ENCODE data around the gene UFSP1. TPM values are rescaled to one million over a fixed set of nuclear protein-coding genes. Genes with fewer than 3 reads are reported as not detected.

UFSP1 gene
- total RNA-seq, 3 donors from 2014 or later (not counting 1 experiment from before 2014, with no cell fraction given) = 1.0 to 1.9 (median 1.3) TPM

- H3K27me3 Mint-ChIP-seq (ENCODE audit: low read depth in 2 of 2) = no peaks in the 10 kb centered on the region
- H3K4me1 Mint-ChIP-seq = peaks cover 30 to 43% of the 10 kb centered on the region in 2 donors
Measured at GRCh38 chr7:100874577-100875355, 14.7 kb downstream of the UFSP1 start, which contains the start of gene SRRT. Gene SRRT, plus strand, starts transcription at chr7:100875103. Its CDS starts 488 bp downstream, at chr7:100875591.

GRCh38 chr7:100874300-100874576, 15.3 kb downstream of the UFSP1 start:
- no peaks in the 10 kb centered on the region for H3K36me3 Mint-ChIP-seq
- peaks cover 0 to 2% of the 10 kb centered on the region in 2 donors for H3K9me3 Mint-ChIP-seq
- Histone ChIP-seq H3K4me1 (ENCODE audit: control insufficient read depth, insufficient read depth, low read length) (peaks cover 28% of the 10 kb centered on the region), H3K27ac (ENCODE audit: low read length) (peak overlapping the region; percentile 91), H3K27me3 (ENCODE audit: control insufficient read depth, insufficient read depth, low read length) (no peaks in the 10 kb centered on the region), H3K9me3 (ENCODE audit: control insufficient read depth, insufficient read depth, low read length) (no peaks in the 10 kb centered on the region), H3K36me3 (ENCODE audit: control insufficient read depth, insufficient read depth, low read length) (peaks cover 9% of the 10 kb centered on the region), H3K4me3 (ENCODE audit: low read length) (peak overlapping the region; percentile 65)
- DNase-seq = no peak
- intact Hi-C loops (cut with micrococcal nuclease) = loop anchor here (2.0 kb wide), 1 partner anchor 15 kb away; the partner anchor contains the start of gene UFSP1
- WGBS (ENCODE audit: insufficient coverage) = 83% methylated on average over 8 of the region's 8 CpGs
- peak overlapping the region; percentile 90 to 99 for H3K27ac Mint-ChIP-seq
- ATAC-seq = no peak
- no peaks in the 10 kb centered on the region for H3K27me3 Mint-ChIP-seq (ENCODE audit: low read depth in 2 of 2)
- H3K4me3 Mint-ChIP-seq = peak overlapping the region; percentile 98
- no peak for TF ChIP-seq CTCF (IDR thresholded peaks at IDR 0.05)
- peaks cover 27 to 38% of the 10 kb centered on the region in 2 donors for H3K4me1 Mint-ChIP-seq

More at GRCh38 chr7:100874577-100875355, 14.7 kb downstream of the UFSP1 start, which contains the start of gene SRRT:
- DNase-seq = peak; percentile 97 to 99
- Mint-ChIP-seq H3K4me3 (peak within 1 kb of the TSS; percentile 98), H3K27ac (peak within 1 kb of the TSS; percentile 90 to 99), H3K36me3 (no peaks in the 10 kb centered on the region), H3K9me3 (peaks cover 0 to 2% of the 10 kb centered on the region in 2 donors)
- Histone ChIP-seq H3K36me3 (ENCODE audit: control insufficient read depth, insufficient read depth, low read length) (peaks cover 12% of the 10 kb centered on the region), H3K4me1 (ENCODE audit: control insufficient read depth, insufficient read depth, low read length) (peaks cover 28% of the 10 kb centered on the region), H3K27me3 (ENCODE audit: control insufficient read depth, insufficient read depth, low read length) (no peaks in the 10 kb centered on the region), H3K9me3 (ENCODE audit: control insufficient read depth, insufficient read depth, low read length) (no peaks in the 10 kb centered on the region), H3K4me3 (ENCODE audit: low read length) (peak within 1 kb of the TSS; percentile 65), H3K27ac (ENCODE audit: low read length) (peak within 1 kb of the TSS; percentile 91)
- WGBS (ENCODE audit: insufficient coverage) = 5% methylated on average over 79 of the region's 79 CpGs
- ATAC-seq = peak; percentile 95 to 98 (median 95)
- TF ChIP-seq CTCF (IDR thresholded peaks at IDR 0.05) = peak; percentile 12
- intact Hi-C loops (cut with micrococcal nuclease) = loop anchor here (2.0 kb wide), 1 partner anchor 14 kb away; the partner anchor contains the start of gene UFSP1

- ATAC-seq (no peak), DNase-seq (peak in 1 of 2 donors; percentile 20)
- Mint-ChIP-seq H3K36me3 (no peaks in the 10 kb centered on the region), H3K27ac (peak overlapping the region; percentile 90 to 99), H3K27me3 (ENCODE audit: low read depth in 2 of 2) (no peaks in the 10 kb centered on the region), H3K4me1 (peaks cover 27 to 34% of the 10 kb centered on the region in 2 donors), H3K4me3 (peak overlapping the region; percentile 31), H3K9me3 (peaks cover 0 to 2% of the 10 kb centered on the region in 2 donors)
- Histone ChIP-seq H3K27me3 (ENCODE audit: control insufficient read depth, insufficient read depth, low read length) (no peaks in the 10 kb centered on the region), H3K4me1 (ENCODE audit: control insufficient read depth, insufficient read depth, low read length) (peaks cover 28% of the 10 kb centered on the region), H3K4me3 (ENCODE audit: low read length) (no peak overlapping the region), H3K27ac (ENCODE audit: low read length) (peak overlapping the region; percentile 91), H3K36me3 (ENCODE audit: control insufficient read depth, insufficient read depth, low read length) (peaks cover 7% of the 10 kb centered on the region), H3K9me3 (ENCODE audit: control insufficient read depth, insufficient read depth, low read length) (no peaks in the 10 kb centered on the region)
- intact Hi-C loops (cut with micrococcal nuclease) = loop anchor here (2.0 kb wide), 1 partner anchor 15 kb away; the partner anchor contains the start of gene UFSP1
- 87% methylated on average over 10 of the region's 10 CpGs for WGBS (ENCODE audit: insufficient coverage)
- TF ChIP-seq CTCF (IDR thresholded peaks at IDR 0.05) = no peak
Measured at GRCh38 chr7:100873599-100874299, 15.8 kb downstream of the UFSP1 start.
